HG02610 (cell line): ENCODE measurements around the gene FAM47B.

Source experiments
- ATAC-seq: cut with Tn5 transposase; IDR thresholded peaks from one replicate; pipeline ENCODE4 v1.9.1; 2021; ENCODE audit warnings: mild to moderate bottlenecking, moderate library complexity; ENCODE audit not compliant: unreplicated experiment

FAM47B gene

GRCh38 chrX:34942496-34942895 lies at the start of gene FAM47B:
Gene FAM47B (plus strand): TSS chrX:34942796. CDS start chrX:34942832, 36 bp downstream.
- ATAC-seq = no peak

GRCh38 chrX:34893741-34894140 lies 48.9 kb upstream of the FAM47B start:
- no peak for ATAC-seq

GRCh38 chrX:34900691-34901090 lies 41.9 kb upstream of the FAM47B start:
- no peak for ATAC-seq

GRCh38 chrX:34901761-34902160 lies 40.8 kb upstream of the FAM47B start:
- ATAC-seq = no peak

- ATAC-seq = no peak
Observed at GRCh38 chrX:34903316-34903715, 39.3 kb upstream of the FAM47B start.

GRCh38 chrX:34909151-34909550 lies 33.4 kb upstream of the FAM47B start:
- ATAC-seq = no peak

- ATAC-seq = no peak
Observed at GRCh38 chrX:34915463-34916225, 27.0 kb upstream of the FAM47B start.

GRCh38 chrX:34917146-34917545 lies 25.4 kb upstream of the FAM47B start:
- no peak for ATAC-seq

GRCh38 chrX:34918091-34918736 lies 24.4 kb upstream of the FAM47B start:
- ATAC-seq = no peak

- ATAC-seq = no peak
Observed at GRCh38 chrX:34918856-34919255, 23.7 kb upstream of the FAM47B start.

GRCh38 chrX:34927866-34928265 lies 14.7 kb upstream of the FAM47B start:
- no peak for ATAC-seq

- no peak for ATAC-seq
Observed at GRCh38 chrX:34943235-34943634, 639 bp downstream of the FAM47B start.

- ATAC-seq = no peak
Observed at GRCh38 chrX:34956916-34957315, 14.3 kb downstream of the FAM47B start.

- no peak for ATAC-seq
Observed at GRCh38 chrX:34961662-34962061, 19.1 kb downstream of the FAM47B start.

- ATAC-seq = no peak
Observed at GRCh38 chrX:34972206-34972605, 29.6 kb downstream of the FAM47B start.

GRCh38 chrX:34978171-34978570 lies 35.6 kb downstream of the FAM47B start:
- no peak for ATAC-seq

GRCh38 chrX:34987646-34988045 lies 45.0 kb downstream of the FAM47B start:
- ATAC-seq = no peak
